H9 (cell line): ENCODE results near the gene OR2A1. TPM values are rescaled to one million over a fixed set of nuclear protein-coding genes. Genes with fewer than 3 reads are reported as not detected.
"Not testable (repeated sequence)": the region's sequence is repeated elsewhere in the genome, so short reads cannot be mapped to it uniquely, and the experiment has no call there.

ENCODE experiments used
- DNase-seq: peaks from one replicate; pipeline ENCODE4 v3.0.0-alpha.2; 2017
- H2AFZ ChIP-seq: one replicate; pipeline ENCODE4 v1.6.1; 2013; ENCODE audit warnings: mild to moderate bottlenecking, low read length, control low read depth, moderate library complexity
- H2AK5ac ChIP-seq: 2 replicates; pipeline ENCODE4 v1.6.1; 2013; ENCODE audit warnings: low read length, control low read depth, mixed read lengths; ENCODE audit not compliant: insufficient read length
- H2BK120ac ChIP-seq: one replicate; pipeline ENCODE4 v1.6.1; 2013; ENCODE audit warnings: low read depth, mild to moderate bottlenecking, low read length, control low read depth, inconsistent platforms; ENCODE audit not compliant: poor library complexity, severe bottlenecking
- H2BK12ac ChIP-seq: 2 replicates; pipeline ENCODE4 v1.6.1; 2013; ENCODE audit warnings: low read length, control low read depth, mixed read lengths, low read depth; ENCODE audit not compliant: insufficient read length
- H2BK15ac ChIP-seq: 2 replicates; pipeline ENCODE4 v1.6.1; 2013; ENCODE audit warnings: low read depth, low read length, control low read depth
- H2BK20ac ChIP-seq: one replicate; pipeline ENCODE4 v1.6.1; 2013; ENCODE audit warnings: low read depth, mild to moderate bottlenecking, low read length, control low read depth, inconsistent platforms; ENCODE audit not compliant: poor library complexity, severe bottlenecking
- H2BK5ac ChIP-seq: 2 replicates; pipeline ENCODE4 v1.6.1; 2013; ENCODE audit warnings: low read length, control low read depth, mixed read lengths; ENCODE audit not compliant: insufficient read length
- H3K14ac ChIP-seq: 2 replicates; pipeline ENCODE4 v1.6.1; 2013; ENCODE audit warnings: low read length, control low read depth; ENCODE audit not compliant: insufficient read depth
- H3K18ac ChIP-seq: 2 replicates; pipeline ENCODE4 v1.6.1; 2013; ENCODE audit warnings: low read depth, mild to moderate bottlenecking, mixed read lengths, low read length, control low read depth; ENCODE audit not compliant: insufficient read length
- H3K23ac ChIP-seq: 2 replicates; pipeline ENCODE4 v1.6.1; 2013; ENCODE audit warnings: low read length, control low read depth, mixed read lengths, low read depth; ENCODE audit not compliant: insufficient read length
- H3K23me2 ChIP-seq: 2 replicates; pipeline ENCODE4 v1.6.1; 2013; ENCODE audit warnings: low read depth, mild to moderate bottlenecking, mixed read lengths, low read length, control low read depth; ENCODE audit not compliant: insufficient read length, poor library complexity, severe bottlenecking
- H3K27ac ChIP-seq: 2 replicates; pipeline ENCODE4 v1.5.1; 2013; ENCODE audit warnings: low read length, control low read depth, mixed read lengths, low read depth; ENCODE audit not compliant: insufficient read length
- H3K27me3 ChIP-seq: 2 replicates; pipeline ENCODE4 v1.6.1; 2013; ENCODE audit warnings: low read length, control low read depth, inconsistent platforms; ENCODE audit not compliant: insufficient read depth
- H3K4ac ChIP-seq: 2 replicates; pipeline ENCODE4 v1.6.1; 2013; ENCODE audit warnings: low read depth, mild to moderate bottlenecking, control low read depth, inconsistent platforms, low read length, moderate library complexity
- H3K4me1 ChIP-seq: 2 replicates; pipeline ENCODE4 v1.6.1; 2013; ENCODE audit warnings: low read length, control low read depth, inconsistent platforms; ENCODE audit not compliant: insufficient read depth
- H3K4me2 ChIP-seq: 2 replicates; pipeline ENCODE4 v1.6.1; 2013; ENCODE audit warnings: low read length, control low read depth, mixed read lengths; ENCODE audit not compliant: insufficient read length, insufficient read depth
- H3K56ac ChIP-seq: 2 replicates; pipeline ENCODE4 v1.6.1; 2013; ENCODE audit warnings: low read depth, mild to moderate bottlenecking, mixed read lengths, low read length, control low read depth; ENCODE audit not compliant: insufficient read length
- H3K79me1 ChIP-seq: 2 replicates; pipeline ENCODE4 v1.6.1; 2013; ENCODE audit warnings: low read depth, mild to moderate bottlenecking, moderate library complexity, low read length, control low read depth, inconsistent platforms; ENCODE audit not compliant: insufficient read depth, poor library complexity, severe bottlenecking
- H3K79me2 ChIP-seq: 2 replicates; pipeline ENCODE4 v1.6.1; 2013; ENCODE audit warnings: low read length, control low read depth, inconsistent platforms; ENCODE audit not compliant: insufficient read depth
- H3K9ac ChIP-seq: 2 replicates; pipeline ENCODE4 v1.6.1; 2013; ENCODE audit warnings: low read length, control low read depth, mixed read lengths; ENCODE audit not compliant: insufficient read length; ENCODE audit errors: extremely low read depth
- H3K9me3 ChIP-seq: one replicate; pipeline ENCODE4 v1.6.1; 2013; ENCODE audit warnings: low read depth, low read length, inconsistent platforms; ENCODE audit not compliant: control insufficient read depth
- H3T11ph ChIP-seq: one replicate; pipeline ENCODE4 v1.6.1; 2013; ENCODE audit warnings: mild to moderate bottlenecking, low read length, control low read depth, inconsistent platforms
- H4K20me1 ChIP-seq: one replicate; pipeline ENCODE4 v1.6.1; 2013; ENCODE audit not compliant: control insufficient read depth, insufficient read length, insufficient read depth
- H4K5ac ChIP-seq: 2 replicates; pipeline ENCODE4 v1.6.1; 2013; ENCODE audit warnings: low read depth, mild to moderate bottlenecking, mixed read lengths, low read length, control low read depth; ENCODE audit not compliant: insufficient read length
- H4K8ac ChIP-seq: replicated peaks from 2 replicates; pipeline ENCODE4 v1.6.1; 2013; ENCODE audit warnings: low read length, control low read depth, mixed read lengths, low read depth; ENCODE audit not compliant: insufficient read length
- H4K91ac ChIP-seq: 2 replicates; pipeline ENCODE4 v1.6.1; 2013; ENCODE audit warnings: low read depth, mild to moderate bottlenecking, moderate library complexity, mixed read lengths, low read length, control low read depth; ENCODE audit not compliant: insufficient read length
- H3K27ac Mint-ChIP-seq, 3 experiments: 2 replicates in 2 of 3; 3 replicates in 1 of 3; pipeline ENCODE4 v1.8.0; 2020 to 2021; ENCODE audit warnings: mixed read lengths in 3 of 3, mild to moderate bottlenecking in 1 of 3, moderate library complexity in 1 of 3
- H3K27me3 Mint-ChIP-seq: 2 replicates; pipeline ENCODE4 v1.8.0; 2021; ENCODE audit warnings: low read depth, mild to moderate bottlenecking, moderate library complexity, mixed read lengths
- H3K36me3 Mint-ChIP-seq, 3 experiments: 2 replicates in 2 of 3; 3 replicates in 1 of 3; pipeline ENCODE4 v1.8.0; 2020 to 2021; ENCODE audit warnings: low read depth in 3 of 3, mixed read lengths in 3 of 3; ENCODE audit not compliant: insufficient read depth in 1 of 3
- H3K4me1 Mint-ChIP-seq, 2 experiments: 2 replicates each; pipeline ENCODE4 v1.8.0; 2020; ENCODE audit warnings: mixed read lengths in 2 of 2
- H3K4me3 Mint-ChIP-seq, 2 experiments: 2 replicates in 1 of 2; 3 replicates in 1 of 2; pipeline ENCODE4 v1.8.0; 2020 to 2021; ENCODE audit warnings: mild to moderate bottlenecking in 2 of 2, mixed read lengths in 2 of 2, moderate library complexity in 1 of 2
- H3K9me3 Mint-ChIP-seq, 2 experiments: 2 replicates in 1 of 2; 3 replicates in 1 of 2; pipeline ENCODE4 v1.8.0; 2020; ENCODE audit warnings: mild to moderate bottlenecking in 2 of 2, mixed read lengths in 2 of 2, moderate library complexity in 1 of 2
- WGBS: extraction: QIAGEN DNeasy Blood & Tissue Kit; methylation state at CpG from one replicate; pipeline ENCODE4 v1.1.7; 2013; ENCODE audit warnings: missing lambda C conversion rate, low lambda C conversion rate, mixed read lengths; ENCODE audit not compliant: insufficient read length; ENCODE audit errors: extremely low coverage; 5-methylcytosine and 5-hydroxymethylcytosine counted together
- total RNA-seq: library from RNA; stranded (reverse); gene quantifications from 2 replicates; pipeline ENCODE4 v1.2.1, GENCODE V29; 2021

Gene OR2A1
- total RNA-seq, 1 experiment from 2014 or later, result not detected

DNA sequence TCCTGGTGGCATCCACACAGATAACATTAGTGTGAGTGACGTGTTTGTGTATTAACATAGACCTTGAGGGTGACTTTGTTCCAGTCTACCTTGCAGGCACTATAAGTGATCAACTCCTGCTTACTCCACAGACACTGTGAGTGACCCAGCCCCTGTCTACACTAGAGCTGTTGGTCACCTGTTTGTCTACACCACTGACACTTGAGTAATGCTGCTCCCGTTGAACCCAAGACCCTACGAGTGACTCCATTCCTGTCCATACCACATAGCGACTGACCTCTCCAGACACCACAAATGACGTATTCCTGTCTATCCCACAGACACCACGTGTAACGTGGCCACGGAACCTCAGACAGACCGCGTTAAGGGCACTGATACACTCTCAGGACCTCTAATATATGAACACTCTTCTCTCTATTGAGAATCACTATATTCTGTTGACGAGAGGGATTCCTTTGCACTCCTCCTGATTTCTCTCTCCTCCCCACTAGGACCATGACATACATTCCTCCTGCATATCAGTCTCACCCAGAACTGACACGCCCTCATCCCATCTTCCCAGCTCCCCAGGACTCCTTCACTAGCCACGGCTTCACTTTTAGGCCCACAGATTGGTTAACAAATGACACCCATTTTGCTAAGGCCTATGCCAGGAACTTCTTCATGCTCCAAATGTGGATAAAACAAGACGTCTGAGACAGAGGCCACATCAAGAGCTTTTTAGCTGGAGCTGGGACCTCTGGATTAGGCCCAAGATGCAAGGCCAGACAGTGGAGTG is 19.6 kb upstream of the OR2A1 start:
- not testable (repeated sequence) for H3K4me1 Mint-ChIP-seq, H3K4me2 ChIP-seq, H3K9me3 ChIP-seq, H4K91ac ChIP-seq, H3K4me1 ChIP-seq, H3K23me2 ChIP-seq, H4K8ac ChIP-seq, H2BK12ac ChIP-seq, H3K9ac ChIP-seq, H3K36me3 Mint-ChIP-seq, H2AFZ ChIP-seq, H3K18ac ChIP-seq, H3K27ac Mint-ChIP-seq, H2BK15ac ChIP-seq, H2AK5ac ChIP-seq, H3T11ph ChIP-seq, H2BK120ac ChIP-seq, H4K20me1 ChIP-seq, H3K27me3 ChIP-seq, H3K23ac ChIP-seq, H3K4ac ChIP-seq, H3K27me3 Mint-ChIP-seq, H3K79me1 ChIP-seq, H2BK5ac ChIP-seq, H4K5ac ChIP-seq, H3K79me2 ChIP-seq, H2BK20ac ChIP-seq, DNase-seq, H3K14ac ChIP-seq, H3K9me3 Mint-ChIP-seq, H3K4me3 Mint-ChIP-seq, H3K27ac ChIP-seq, H3K56ac ChIP-seq
- WGBS, result no CpG with 5 or more reads among the region's 14 CpGs

DNA sequence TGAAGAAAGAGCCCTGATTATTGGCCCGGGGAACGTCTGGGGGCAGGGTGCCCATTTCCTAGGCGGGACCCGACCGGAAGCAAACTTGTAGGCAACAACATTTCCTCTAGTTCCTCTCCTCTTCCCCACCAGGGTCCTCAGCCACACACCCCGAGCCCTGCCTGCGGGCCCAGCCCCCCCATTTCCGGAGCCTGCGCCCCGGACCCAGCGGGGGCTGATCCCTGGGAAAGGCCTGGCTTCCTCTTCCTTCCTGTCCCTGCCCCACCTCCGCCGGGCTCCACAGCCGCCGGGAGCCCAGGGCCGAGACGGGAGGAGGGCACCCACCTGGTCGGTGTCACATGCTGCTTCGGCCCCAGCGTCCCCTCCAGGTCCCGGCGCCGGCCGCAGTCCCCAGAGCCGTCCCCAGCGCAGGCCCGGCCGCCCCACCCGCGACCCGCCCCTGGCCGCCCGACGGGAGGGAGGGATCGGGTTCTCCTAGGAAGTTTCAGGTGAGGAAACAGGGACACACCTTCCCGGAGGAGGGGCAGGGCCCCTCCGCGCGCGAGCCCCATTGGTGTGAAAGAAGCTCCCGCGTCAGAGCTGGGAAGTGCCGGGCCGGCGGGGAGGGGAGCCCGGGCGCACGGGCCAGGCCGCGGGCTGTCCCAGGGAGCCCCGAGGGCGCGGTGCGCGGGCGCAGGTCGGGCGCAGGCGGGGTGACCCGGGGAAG is 18.3 kb upstream of the OR2A1 start:
- DNase-seq, H2BK12ac ChIP-seq, H4K91ac ChIP-seq, H3K27me3 Mint-ChIP-seq, H3K4me2 ChIP-seq, H4K5ac ChIP-seq, H2BK15ac ChIP-seq, H3K56ac ChIP-seq, H4K20me1 ChIP-seq, H2BK20ac ChIP-seq, H2BK120ac ChIP-seq, H3K4ac ChIP-seq, H3K14ac ChIP-seq, H3K9me3 Mint-ChIP-seq, H3K18ac ChIP-seq, H3K23ac ChIP-seq, H3K27ac Mint-ChIP-seq, H3K4me1 Mint-ChIP-seq, H3K27ac ChIP-seq, H3K9me3 ChIP-seq, H3K27me3 ChIP-seq, H3T11ph ChIP-seq, H2AK5ac ChIP-seq, H3K79me1 ChIP-seq, H2BK5ac ChIP-seq, H3K79me2 ChIP-seq, H3K23me2 ChIP-seq, H3K4me1 ChIP-seq, H3K36me3 Mint-ChIP-seq, H3K9ac ChIP-seq, H4K8ac ChIP-seq, H2AFZ ChIP-seq, H3K4me3 Mint-ChIP-seq: not testable (repeated sequence)
- WGBS, result no CpG with 5 or more reads among the region's 60 CpGs
